ENCODE measurements around the gene RNASE7. TPM values are rescaled to one million over a fixed set of nuclear protein-coding genes. Genes with fewer than 3 reads are reported as not detected.

RNASE7 gene
- total RNA-seq, 2 experiments from 2014 or later, result not detected

GRCh38 chr14:21018781-21019180, 23.4 kb upstream of the RNASE7 start:
- no peak overlapping the region for H3K27ac Mint-ChIP-seq
- POLR2A ChIA-PET, result no interaction called here
- peaks cover 19% of the 10 kb centered on the region for H3K36me3 ChIP-seq (ENCODE audit: insufficient read depth, low read length)
- ATAC-seq (ENCODE audit: poor library complexity) (no peak), DNase-seq (no peak)
- H3K9me3 Mint-ChIP-seq, result no peaks in the 10 kb centered on the region
- no peaks in the 10 kb centered on the region for H3K9me3 ChIP-seq (ENCODE audit: control insufficient read depth in 1 of 2, insufficient read depth in 1 of 2, low read length in 2 of 2)
- H3K4me1 ChIP-seq (ENCODE audit: insufficient read depth, low read length), result peaks cover 9% of the 10 kb centered on the region
- peaks cover 51% of the 10 kb centered on the region for H3K36me3 Mint-ChIP-seq (ENCODE audit: low read depth)
- peaks cover 13% of the 10 kb centered on the region for H3K4me1 Mint-ChIP-seq (ENCODE audit: low read depth)
- intact Hi-C loops (cut with DNase I, micrococcal nuclease), result loop anchor here in 1 of 2 experiments (10.0 kb wide), 1 partner anchor 536 kb away; no protein-coding TSS in a partner anchor
- H3K27ac ChIP-seq (ENCODE audit: low read depth in 1 of 2, low read length in 2 of 2), result no peak overlapping the region
- no peaks in the 10 kb centered on the region for H3K27me3 ChIP-seq (ENCODE audit: control insufficient read depth in 1 of 2, insufficient read depth in 2 of 2, low read length in 2 of 2)
- no peak overlapping the region for H3K4me3 ChIP-seq (ENCODE audit: low read length)
- no peak overlapping the region for H3K4me3 Mint-ChIP-seq
- peaks cover 6% of the 10 kb centered on the region for H3K27me3 Mint-ChIP-seq
- CTCF ChIA-PET, result interaction anchor here (2.1 to 2.8 kb wide), 3 partner anchors 21 to 85 kb away, joined by 8 to 11 read pairs (median 9); no protein-coding TSS in a partner anchor
- TF ChIP-seq CTCF (IDR thresholded peaks at IDR 0.05), result no peak

- no peak overlapping the region for H3K4me3 ChIP-seq (ENCODE audit: low read length)
- intact Hi-C loops (cut with DNase I, micrococcal nuclease), result loop anchor here in 1 of 2 experiments (10.0 kb wide), 1 partner anchor 535 kb away; no protein-coding TSS in a partner anchor
- POLR2A ChIA-PET, result no interaction called here
- DNase-seq (no peak), ATAC-seq (ENCODE audit: poor library complexity) (no peak)
- no peak overlapping the region for H3K27ac ChIP-seq (ENCODE audit: low read depth in 1 of 2, low read length in 2 of 2)
- Mint-ChIP-seq H3K4me1 (ENCODE audit: low read depth) (peaks cover 19% of the 10 kb centered on the region), H3K36me3 (ENCODE audit: low read depth) (peaks cover 51% of the 10 kb centered on the region), H3K9me3 (no peaks in the 10 kb centered on the region), H3K27ac (no peak overlapping the region), H3K27me3 (peaks cover 5% of the 10 kb centered on the region), H3K4me3 (no peak overlapping the region)
- CTCF ChIA-PET, result interaction anchor here (1.1 to 2.8 kb wide), 2 partner anchors 20 to 48 kb away, joined by 3 to 8 read pairs; no protein-coding TSS in a partner anchor
- no peaks in the 10 kb centered on the region for H3K27me3 ChIP-seq (ENCODE audit: control insufficient read depth in 1 of 2, insufficient read depth in 2 of 2, low read length in 2 of 2)
- no peaks in the 10 kb centered on the region for H3K9me3 ChIP-seq (ENCODE audit: control insufficient read depth in 1 of 2, insufficient read depth in 1 of 2, low read length in 2 of 2)
- TF ChIP-seq CTCF (IDR thresholded peaks at IDR 0.05), result no peak
- peaks cover 15% of the 10 kb centered on the region for H3K4me1 ChIP-seq (ENCODE audit: insufficient read depth, low read length)
- peaks cover 19% of the 10 kb centered on the region for H3K36me3 ChIP-seq (ENCODE audit: insufficient read depth, low read length)
These were observed 22.8 kb upstream of the RNASE7 start for GRCh38 chr14:21019366-21019765.

- no peak overlapping the region for H3K27ac ChIP-seq (ENCODE audit: low read depth in 1 of 2, low read length in 2 of 2)
- Mint-ChIP-seq H3K9me3 (no peaks in the 10 kb centered on the region), H3K27ac (no peak overlapping the region), H3K36me3 (ENCODE audit: low read depth) (peaks cover 51% of the 10 kb centered on the region), H3K4me3 (no peak overlapping the region), H3K27me3 (no peaks in the 10 kb centered on the region), H3K4me1 (ENCODE audit: low read depth) (peaks cover 21% of the 10 kb centered on the region)
- H3K4me3 ChIP-seq (ENCODE audit: low read length), result no peak overlapping the region
- peaks cover 19% of the 10 kb centered on the region for H3K36me3 ChIP-seq (ENCODE audit: insufficient read depth, low read length)
- no peak for DNase-seq
- intact Hi-C loops (cut with DNase I, micrococcal nuclease), result no loop called here
- H3K4me1 ChIP-seq (ENCODE audit: insufficient read depth, low read length), result peaks cover 28% of the 10 kb centered on the region
- ChIA-PET CTCF (interaction anchor here (1.0 to 1.3 kb wide), 3 partner anchors 71 to 84 kb away, joined by 3 read pairs; no protein-coding TSS in a partner anchor), POLR2A (interaction anchor here (1.1 kb wide), 1 partner anchor 82 kb away, joined by 3 read pairs; no protein-coding TSS in a partner anchor)
- no peak for ATAC-seq (ENCODE audit: poor library complexity)
- no peaks in the 10 kb centered on the region for H3K9me3 ChIP-seq (ENCODE audit: control insufficient read depth in 1 of 2, insufficient read depth in 1 of 2, low read length in 2 of 2)
- no peaks in the 10 kb centered on the region for H3K27me3 ChIP-seq (ENCODE audit: control insufficient read depth in 1 of 2, insufficient read depth in 2 of 2, low read length in 2 of 2)
- TF ChIP-seq CTCF (IDR thresholded peaks at IDR 0.05), result no peak
These were observed 21.1 kb upstream of the RNASE7 start for GRCh38 chr14:21020977-21021545.
